GM19238 (cell line): ENCODE data around the gene ATP9B.
"Not testable (repeated sequence)": the region's sequence is repeated elsewhere in the genome, so short reads cannot be mapped to it uniquely, and the experiment has no call there.

ENCODE experiments used
- DNase-seq: peaks from one replicate; pipeline ENCODE4 v3.0.0; 2011; ENCODE audit warnings: low spot score; ENCODE audit not compliant: insufficient read length

The ATP9B gene

GRCh38 chr18:79355433-79356335 is 286.5 kb downstream of the ATP9B start:
- DNase-seq = no peak

- DNase-seq = peak; percentile 20
These were observed 287.2 kb downstream of the ATP9B start for GRCh38 chr18:79356435-79356834.

DNA sequence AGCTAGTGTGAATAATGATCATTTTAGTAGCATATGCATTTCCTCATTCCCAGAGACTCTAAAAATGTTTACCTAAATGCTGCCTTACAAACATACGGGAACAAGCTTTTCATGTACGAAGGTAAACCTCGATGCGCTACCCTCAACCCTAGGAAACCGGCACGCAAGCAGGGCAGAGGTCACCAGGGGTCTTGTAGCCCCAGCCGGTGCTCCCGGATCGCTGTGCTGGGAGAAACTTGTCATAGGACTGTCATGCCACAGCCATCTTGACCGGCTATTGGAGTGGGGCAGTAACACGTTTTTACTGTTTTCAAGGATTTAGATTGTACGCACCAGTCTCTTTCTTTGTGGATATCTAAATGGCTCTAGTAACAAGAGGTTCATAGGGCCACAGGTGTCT is 291.7 kb downstream of the ATP9B start:
- DNase-seq = no peak

DNA sequence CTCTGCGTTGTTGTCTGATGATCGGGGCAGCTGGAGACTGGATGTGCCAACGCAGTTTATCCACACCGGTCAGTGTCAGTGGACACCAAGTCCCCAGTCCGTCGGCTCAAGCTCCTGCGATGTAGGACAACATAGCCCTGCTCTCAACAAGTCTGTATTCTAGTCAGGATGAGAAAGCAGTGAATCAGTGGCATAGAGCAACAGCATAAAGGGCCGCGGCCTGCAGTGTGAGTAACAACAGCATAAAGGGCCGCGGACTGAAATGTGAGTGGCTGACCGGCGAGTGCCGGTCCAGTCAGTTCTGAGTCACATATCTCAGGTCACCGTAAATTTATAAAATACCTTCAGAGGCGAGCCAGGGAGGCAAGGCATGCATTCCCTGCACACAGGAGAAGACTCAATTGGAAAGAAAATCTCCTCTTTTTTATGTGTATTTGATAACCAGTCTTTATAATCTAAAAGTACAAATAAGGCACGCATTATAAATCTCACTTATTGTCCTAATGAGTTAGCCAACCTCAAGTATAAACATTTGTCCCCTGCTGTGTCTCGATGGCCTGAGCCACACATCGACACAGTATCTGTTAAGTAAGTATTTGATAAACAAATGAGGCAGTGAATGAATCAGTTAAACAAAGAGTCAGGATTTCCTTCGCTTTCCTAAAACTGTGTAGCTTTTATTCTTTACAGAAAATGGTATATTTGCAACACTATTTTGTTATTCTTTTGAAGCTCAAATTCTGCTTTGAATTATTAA is 292.8 kb downstream of the ATP9B start:
- DNase-seq = no peak

GRCh38 chr18:79365701-79366100 is 296.5 kb downstream of the ATP9B start:
- no peak for DNase-seq

GRCh38 chr18:79366177-79367094 is 297.2 kb downstream of the ATP9B start:
- no peak for DNase-seq

- no peak for DNase-seq
These were observed 298.3 kb downstream of the ATP9B start for GRCh38 chr18:79367480-79367879.

DNA sequence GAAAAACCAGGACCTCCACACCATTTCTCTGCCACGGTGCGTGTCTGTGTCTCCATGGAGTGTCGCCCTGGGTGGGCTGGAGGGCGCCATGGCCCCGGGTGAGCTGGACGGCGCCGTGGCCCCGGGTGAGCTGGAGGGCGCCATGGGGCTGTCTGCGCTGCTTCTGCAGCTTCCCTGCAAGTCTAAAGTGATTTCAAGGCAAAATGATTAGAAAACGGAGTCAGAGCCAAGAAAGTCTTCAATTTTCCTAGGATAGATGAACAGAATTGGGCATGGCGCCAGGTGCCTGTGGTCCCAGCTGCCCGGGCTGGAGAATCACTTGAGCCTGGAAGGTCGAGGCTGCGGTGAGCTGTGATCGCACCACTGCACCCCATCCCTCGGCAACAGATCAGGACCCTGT is 298.8 kb downstream of the ATP9B start:
- DNase-seq = no peak

DNA sequence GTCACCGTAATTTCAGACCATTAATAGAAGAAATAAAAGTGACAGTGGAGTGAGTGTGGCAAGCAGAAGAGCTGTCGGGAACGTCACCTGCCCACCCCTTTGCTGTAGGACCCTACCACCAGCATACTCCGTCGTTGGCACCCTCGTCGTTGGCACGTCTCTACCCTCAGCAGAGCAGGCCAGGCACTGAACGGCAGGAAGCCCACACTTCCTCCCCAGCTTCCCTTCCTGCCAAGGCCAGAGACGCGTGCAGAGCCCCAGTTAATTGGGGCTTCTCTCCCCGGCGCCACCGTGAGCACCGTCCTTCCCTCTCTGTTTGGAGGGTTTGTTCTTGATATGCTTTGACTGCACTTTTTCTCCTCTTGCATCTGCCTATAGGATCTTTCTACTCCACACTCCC is 299.5 kb downstream of the ATP9B start:
- no peak for DNase-seq

- DNase-seq = no peak
These were observed 302.4 kb downstream of the ATP9B start for GRCh38 chr18:79371561-79372121.

DNA sequence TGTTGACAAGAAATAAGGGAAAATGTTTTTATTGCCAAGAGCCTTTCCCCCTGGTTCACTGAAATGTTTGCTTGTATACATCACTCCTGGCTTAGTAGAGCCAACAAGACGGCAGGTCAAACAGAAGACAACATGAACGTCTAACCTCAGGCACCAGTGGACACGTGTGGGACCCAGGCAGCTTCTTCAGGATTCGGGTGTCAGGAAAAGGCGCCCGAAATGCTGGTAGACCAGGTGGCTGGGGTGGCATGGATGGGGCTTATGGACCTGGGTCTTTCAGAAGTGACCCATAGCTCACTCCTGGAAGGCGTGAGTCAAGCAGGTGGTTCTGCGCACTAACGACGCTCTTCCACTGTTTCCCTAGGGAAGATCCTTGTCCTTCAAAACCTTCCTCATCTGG is 303.3 kb downstream of the ATP9B start:
- no peak for DNase-seq

DNA sequence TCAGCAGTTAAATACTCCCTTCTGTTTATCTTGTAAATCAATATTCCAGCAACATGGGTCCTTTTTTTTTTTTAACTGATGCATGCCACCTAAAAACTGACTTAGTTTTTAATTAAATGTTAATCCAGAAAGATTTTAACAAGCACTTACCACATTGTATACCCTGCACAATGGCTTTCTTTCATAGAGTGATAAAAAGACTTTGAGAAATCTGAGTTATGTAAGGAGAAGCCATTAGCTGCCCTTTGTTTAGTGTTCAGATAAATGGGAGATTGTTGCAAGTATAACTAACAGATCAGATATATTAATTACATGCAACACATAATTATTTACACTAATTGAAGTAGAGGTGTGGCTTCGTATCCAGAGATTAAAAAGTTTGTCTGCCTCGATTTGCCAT is 303.8 kb downstream of the ATP9B start:
- no peak for DNase-seq

GRCh38 chr18:79373736-79374135 is 304.5 kb downstream of the ATP9B start:
- DNase-seq = no peak

DNA sequence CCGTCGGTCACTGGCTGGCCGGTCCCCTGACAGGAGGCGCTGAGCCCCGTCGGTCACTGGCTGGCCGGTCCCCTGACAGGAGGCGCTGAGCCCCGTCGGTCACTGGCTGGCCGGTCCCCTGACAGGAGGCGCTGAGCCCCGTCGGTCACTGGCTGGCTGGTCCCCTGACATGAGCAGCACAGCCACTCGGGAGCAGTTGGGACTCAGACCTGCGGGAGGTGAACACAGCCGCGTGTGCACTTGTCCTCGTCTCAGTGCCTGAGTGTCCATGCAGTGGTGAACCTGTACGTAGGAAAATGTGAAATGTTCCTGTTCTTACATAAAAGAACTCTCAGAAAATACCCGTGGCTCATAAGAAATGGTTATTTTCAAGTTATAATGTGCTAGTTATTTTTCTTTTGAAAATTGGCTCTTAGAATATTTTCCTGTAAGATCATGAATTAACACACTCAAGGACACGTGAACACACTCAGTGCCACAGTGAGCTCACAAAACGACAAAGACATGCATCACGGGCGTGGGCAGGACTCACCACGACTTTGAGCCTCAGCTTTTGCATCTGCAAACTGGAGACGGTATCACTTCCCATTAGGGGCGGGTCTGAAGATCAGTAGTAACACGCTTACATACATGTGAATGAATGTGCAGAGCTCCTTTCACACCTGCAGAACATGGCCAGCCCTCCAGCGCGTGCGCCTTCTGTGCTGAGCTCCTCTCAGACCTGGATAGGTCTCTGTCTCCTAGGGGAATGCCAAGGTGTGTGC is 305.4 kb downstream of the ATP9B start:
- no peak for DNase-seq

GRCh38 chr18:79375441-79376154 is 306.4 kb downstream of the ATP9B start:
- no peak for DNase-seq

- not testable (repeated sequence) for DNase-seq
These were observed 307.5 kb downstream of the ATP9B start for GRCh38 chr18:79376661-79377060.

GRCh38 chr18:79377187-79377891 is 308.1 kb downstream of the ATP9B start:
- DNase-seq = no peak

GRCh38 chr18:79378536-79379250 is 309.5 kb downstream of the ATP9B start:
- peak; percentile 84 for DNase-seq
